GM12878 (cell line): Measurements from ENCODE around the gene CMYA5.

ENCODE experiments used
- CEBPB ChIP-seq, 2 experiments: fragments of 150-350 bp in 1 of 2; IDR thresholded peaks; 2 replicates each; pipeline ENCODE4 v1.6.1; 2012 to 2014; ENCODE audit warnings: low read depth in 2 of 2, low read length in 2 of 2, borderline replicate concordance in 1 of 2, inconsistent platforms in 1 of 2
- CTCF ChIP-seq, 3 experiments: IDR thresholded peaks in 2 of 3; conservative IDR thresholded peaks in 1 of 3; 2 replicates each; pipeline ENCODE4 v1.5.1; 2011; ENCODE audit warnings: low read depth in 3 of 3, low read length in 3 of 3, mild to moderate bottlenecking in 3 of 3, control low read depth in 2 of 3, moderate library complexity in 2 of 3, inconsistent platforms in 1 of 3, mixed read lengths in 1 of 3; ENCODE audit not compliant: control insufficient read depth in 2 of 3, insufficient read depth in 1 of 3; ENCODE audit errors: extremely low read depth in 1 of 3
- JUND ChIP-seq: IDR thresholded peaks from 2 replicates; pipeline ENCODE4 v1.6.1; 2012; ENCODE audit warnings: low read depth, mild to moderate bottlenecking, low read length, improper control_type of control experiment, moderate library complexity
- POLR2A ChIP-seq: IDR thresholded peaks from 2 replicates; pipeline ENCODE4 v1.6.1; 2011; ENCODE audit warnings: low read depth, mild to moderate bottlenecking, low read length
- SP1 ChIP-seq: IDR thresholded peaks from one replicate; pipeline ENCODE4 v1.6.1; 2011; ENCODE audit warnings: low read depth, low read length
- ZBTB33 ChIP-seq: fragments of 450-650 bp; IDR thresholded peaks from 2 replicates; pipeline ENCODE4 v1.6.1; 2017; ENCODE audit warnings: mild to moderate bottlenecking
- ZSCAN29 ChIP-seq: fragments of 450-650 bp; IDR thresholded peaks from 2 replicates; pipeline ENCODE4 v1.6.1; 2017; ENCODE audit warnings: mild to moderate bottlenecking, moderate library complexity

GRCh38 chr5:79806741-79807140 lies 117.1 kb downstream of the CMYA5 start:
- no peak for TF ChIP-seq JUND
- TF ChIP-seq ZBTB33: no peak
- TF ChIP-seq CEBPB (IDR thresholded peaks at IDR 0.05; ENCODE audit: borderline replicate concordance in 1 of 2, low read depth in 2 of 2, low read length in 2 of 2): no peak
- no peak for TF ChIP-seq POLR2A
- no peak for TF ChIP-seq ZSCAN29
- no peak for TF ChIP-seq CTCF (IDR thresholded peaks at IDR 0.05 in 2 of 3, conservative IDR thresholded peaks at IDR 0.05 in 1 of 3; ENCODE audit: control insufficient read depth in 2 of 3, extremely low read depth in 1 of 3, insufficient read depth in 1 of 3, low read depth in 3 of 3, low read length in 3 of 3)
- TF ChIP-seq SP1: no peak
